Measurements from ENCODE around the gene SOX21.

- TF ChIP-seq, protein P1, sequence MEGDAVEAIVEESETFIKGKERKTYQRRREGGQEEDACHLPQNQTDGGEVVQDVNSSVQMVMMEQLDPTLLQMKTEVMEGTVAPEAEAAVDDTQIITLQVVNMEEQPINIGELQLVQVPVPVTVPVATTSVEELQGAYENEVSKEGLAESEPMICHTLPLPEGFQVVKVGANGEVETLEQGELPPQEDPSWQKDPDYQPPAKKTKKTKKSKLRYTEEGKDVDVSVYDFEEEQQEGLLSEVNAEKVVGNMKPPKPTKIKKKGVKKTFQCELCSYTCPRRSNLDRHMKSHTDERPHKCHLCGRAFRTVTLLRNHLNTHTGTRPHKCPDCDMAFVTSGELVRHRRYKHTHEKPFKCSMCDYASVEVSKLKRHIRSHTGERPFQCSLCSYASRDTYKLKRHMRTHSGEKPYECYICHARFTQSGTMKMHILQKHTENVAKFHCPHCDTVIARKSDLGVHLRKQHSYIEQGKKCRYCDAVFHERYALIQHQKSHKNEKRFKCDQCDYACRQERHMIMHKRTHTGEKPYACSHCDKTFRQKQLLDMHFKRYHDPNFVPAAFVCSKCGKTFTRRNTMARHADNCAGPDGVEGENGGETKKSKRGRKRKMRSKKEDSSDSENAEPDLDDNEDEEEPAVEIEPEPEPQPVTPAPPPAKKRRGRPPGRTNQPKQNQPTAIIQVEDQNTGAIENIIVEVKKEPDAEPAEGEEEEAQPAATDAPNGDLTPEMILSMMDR (optimal IDR thresholded peaks at IDR 0.05 in 1 of 3, IDR thresholded peaks at IDR 0.05 in 1 of 3, conservative IDR thresholded peaks at IDR 0.05 in 1 of 3; ENCODE audit: extremely low read depth in 1 of 3, insufficient read depth in 2 of 3, low read length in 3 of 3) = no peak
- TF ChIP-seq EZH2 (IDR thresholded peaks at IDR 0.05; ENCODE audit: low read length) = no peak
Measured at GRCh38 chr13:94759120-94759728, 46.9 kb upstream of the SOX21 start.
